Aorta (tissue), 5 donors: ENCODE measurements around the gene ASTN2. TPM values are rescaled to one million over a fixed set of nuclear protein-coding genes. Genes with fewer than 3 reads are reported as not detected.

Experiments
- ATAC-seq: fragments of 200-7000 bp; cut with Tn5 transposase; one replicate; pipeline ENCODE4 v1.9.1; 2022; ENCODE audit warnings: moderate library complexity; ENCODE audit not compliant: low FRiP score
- DNase-seq, 2 donors: peaks; one replicate each; pipeline ENCODE4 v3.0.0-alpha.2; 2020
- H3K27ac ChIP-seq, 2 donors: one replicate each; pipeline ENCODE4 v1.5.1; 2013; ENCODE audit warnings: low read length in 2 of 2, mild to moderate bottlenecking in 2 of 2, moderate library complexity in 2 of 2, control low read depth in 1 of 2, inconsistent platforms in 1 of 2, low read depth in 1 of 2
- H3K27me3 ChIP-seq, 2 donors: one replicate each; pipeline ENCODE4 v1.6.1; 2013; ENCODE audit warnings: control low read depth in 1 of 2, low read length in 1 of 2, mild to moderate bottlenecking in 1 of 2, moderate library complexity in 1 of 2; ENCODE audit not compliant: insufficient read depth in 2 of 2, control insufficient read depth in 1 of 2
- H3K36me3 ChIP-seq, 2 donors: one replicate each; pipeline ENCODE4 v1.6.1; 2013; ENCODE audit warnings: control low read depth in 1 of 2, low read length in 1 of 2, mild to moderate bottlenecking in 1 of 2; ENCODE audit not compliant: insufficient read depth in 2 of 2, control insufficient read depth in 1 of 2
- H3K4me1 ChIP-seq, 2 donors: one replicate each; pipeline ENCODE4 v1.6.1; 2013; ENCODE audit warnings: low read length in 2 of 2, control low read depth in 1 of 2, mild to moderate bottlenecking in 1 of 2, moderate library complexity in 1 of 2; ENCODE audit not compliant: insufficient read depth in 2 of 2, control insufficient read depth in 1 of 2
- H3K4me3 ChIP-seq, 2 donors: one replicate each; pipeline ENCODE4 v1.5.1; 2013; ENCODE audit warnings: low read length in 2 of 2, control low read depth in 1 of 2, mild to moderate bottlenecking in 1 of 2
- H3K9me3 ChIP-seq: one replicate; pipeline ENCODE4 v1.6.1; 2013; ENCODE audit warnings: mild to moderate bottlenecking, low read length; ENCODE audit not compliant: control insufficient read depth
- WGBS, 2 donors: extraction: QIAGEN DNeasy Blood & Tissue Kit; methylation state at CpG; one replicate each; pipeline ENCODE4 v1.1.7; 2013; 5-methylcytosine and 5-hydroxymethylcytosine counted together
- intact Hi-C, 2 donors: fragments of 100-400 bp; cut with DNase I; formaldehyde crosslinking; loops; one replicate each; pipeline versions ENCODE4 v1.14.2 to v1.15.0; 2022
- polyA plus RNA-seq, 2 donors: library from polyadenylated mRNA; stranded (reverse); fragments of 200-250 nt; gene quantifications; one replicate each; pipeline ENCODE4 v1.2.3, GENCODE V29; 2013
- total RNA-seq, 2 donors: library from RNA; stranded (reverse); fragmentation: NEBNext Ultra II Directional; extraction: Animal tissue kit (Norgen Biotek cat#: 25700); gene quantifications; one replicate each; pipeline ENCODE4 v1.2.1, GENCODE V29; 2021
- donor health status: healthy with polysubstance abuse.
- donor health status: Bipolar disorder and iron deficiency.
- donor health status: DM: no; HTN: no; CAD: no.
- donor health status: DM: no; HTN: no; CAD: no.
- donor health status: DM: yes; HTN: yes; CAD: no.

The ASTN2 gene
- total and polyA plus RNA-seq, 4 donors, result 1.0 to 7.5 (median 4.4) TPM

- Histone ChIP-seq H3K4me1 (no peaks in the 10 kb centered on the region), H3K27ac (no peak overlapping the region), H3K4me3 (no peak overlapping the region), H3K9me3 (no peaks in the 10 kb centered on the region), H3K36me3 (peaks cover 0 to 3% of the 10 kb centered on the region in 2 donors), H3K27me3 (no peaks in the 10 kb centered on the region)
- intact Hi-C loops, result no loop called here
- ATAC-seq (no peak), DNase-seq (no peak)
- WGBS, 2 donors, result 84 to 87% methylated on average over 10 to 11 of the region's 11 CpGs
Observed at GRCh38 chr9:116437411-116438370, 977.2 kb downstream of the ASTN2 start.

GRCh38 chr9:116436121-116436520 lies 978.7 kb downstream of the ASTN2 start:
- ATAC-seq (no peak), DNase-seq (no peak)
- peaks cover 0 to 2% of the 10 kb centered on the region in 2 donors for H3K36me3 ChIP-seq
- no peak overlapping the region for H3K4me3 ChIP-seq
- no peaks in the 10 kb centered on the region for H3K4me1 ChIP-seq
- H3K27ac ChIP-seq, result no peak overlapping the region
- H3K27me3 ChIP-seq, result no peaks in the 10 kb centered on the region
- WGBS, 2 donors, result 95 to 96% methylated on average over 1 of the region's 1 CpG
- H3K9me3 ChIP-seq, result no peaks in the 10 kb centered on the region
- intact Hi-C loops, result no loop called here

GRCh38 chr9:116435706-116436105 lies 979.2 kb downstream of the ASTN2 start:
- ATAC-seq (no peak), DNase-seq (no peak)
- intact Hi-C loops, result no loop called here
- no peak overlapping the region for H3K27ac ChIP-seq
- no peaks in the 10 kb centered on the region for H3K9me3 ChIP-seq
- H3K4me1 ChIP-seq, result no peaks in the 10 kb centered on the region
- H3K36me3 ChIP-seq, result peaks cover 0 to 2% of the 10 kb centered on the region in 2 donors
- no peak overlapping the region for H3K4me3 ChIP-seq
- no peaks in the 10 kb centered on the region for H3K27me3 ChIP-seq
- WGBS, 2 donors, result 19 to 31% methylated on average over 4 of the region's 4 CpGs

- WGBS, 2 donors, result 81 to 82% methylated on average over 4 of the region's 4 CpGs
- no peaks in the 10 kb centered on the region for H3K36me3 ChIP-seq
- no peak overlapping the region for H3K27ac ChIP-seq
- no peaks in the 10 kb centered on the region for H3K9me3 ChIP-seq
- H3K4me1 ChIP-seq, result no peaks in the 10 kb centered on the region
- no peak overlapping the region for H3K4me3 ChIP-seq
- intact Hi-C loops, result no loop called here
- no peaks in the 10 kb centered on the region for H3K27me3 ChIP-seq
- DNase-seq, result no peak
- ATAC-seq, result no peak
Observed at GRCh38 chr9:116434314-116434713, 980.5 kb downstream of the ASTN2 start.

GRCh38 chr9:116432051-116432450 lies 982.8 kb downstream of the ASTN2 start:
- Histone ChIP-seq H3K27ac (no peak overlapping the region), H3K4me3 (no peak overlapping the region), H3K4me1 (no peaks in the 10 kb centered on the region), H3K9me3 (no peaks in the 10 kb centered on the region), H3K27me3 (no peaks in the 10 kb centered on the region), H3K36me3 (no peaks in the 10 kb centered on the region)
- WGBS, 2 donors, result 90 to 100% methylated on average over 1 of the region's 1 CpG
- DNase-seq, result no peak
- intact Hi-C loops, result no loop called here
- no peak for ATAC-seq

GRCh38 chr9:116430849-116431248 lies 984.0 kb downstream of the ASTN2 start:
- Histone ChIP-seq H3K4me3 (no peak overlapping the region), H3K9me3 (no peaks in the 10 kb centered on the region), H3K27me3 (no peaks in the 10 kb centered on the region), H3K27ac (no peak overlapping the region), H3K36me3 (no peaks in the 10 kb centered on the region), H3K4me1 (no peaks in the 10 kb centered on the region)
- 96 to 98% methylated on average over 3 of the region's 3 CpGs for WGBS, 2 donors
- intact Hi-C loops, result no loop called here
- no peak for DNase-seq
- ATAC-seq, result no peak

- Histone ChIP-seq H3K9me3 (no peaks in the 10 kb centered on the region), H3K27me3 (no peaks in the 10 kb centered on the region), H3K4me1 (no peaks in the 10 kb centered on the region), H3K4me3 (no peak overlapping the region), H3K27ac (no peak overlapping the region), H3K36me3 (no peaks in the 10 kb centered on the region)
- no peak for DNase-seq
- 68 to 72% methylated on average over 2 of the region's 2 CpGs for WGBS, 2 donors
- intact Hi-C loops, result loop anchor here in 1 of 2 donors (2.0 kb wide), 1 partner anchor 42 kb away; no protein-coding TSS in a partner anchor
- ATAC-seq, result no peak
Observed at GRCh38 chr9:116425244-116425643, 989.6 kb downstream of the ASTN2 start.

- H3K36me3 ChIP-seq, result peaks cover 0 to 3% of the 10 kb centered on the region in 2 donors
- no peak overlapping the region for H3K4me3 ChIP-seq
- 88 to 93% methylated on average over 1 of the region's 1 CpG for WGBS, 2 donors
- intact Hi-C loops, result no loop called here
- H3K4me1 ChIP-seq, result no peaks in the 10 kb centered on the region
- no peak for DNase-seq
- H3K27ac ChIP-seq, result no peak overlapping the region
- H3K9me3 ChIP-seq, result no peaks in the 10 kb centered on the region
- H3K27me3 ChIP-seq, result no peaks in the 10 kb centered on the region
- ATAC-seq, result no peak
Observed at GRCh38 chr9:116423149-116423548, 991.7 kb downstream of the ASTN2 start.
